ENCODE data around the gene THOP1.
"Not testable (repeated sequence)": the region's sequence is repeated elsewhere in the genome, so short reads cannot be mapped to it uniquely, and the experiment has no call there.

The THOP1 gene

GRCh38 chr19:2783781-2784145 is 1.5 kb upstream of the THOP1 start:
- H3K4me3 ChIP-seq (ENCODE audit: low read depth, low read length) = no peak overlapping the region
- TF ChIP-seq CTCF (IDR thresholded peaks at IDR 0.05; ENCODE audit: low read depth, low read length) = no peak

GRCh38 chr19:2787115-2787514 is 1.8 kb downstream of the THOP1 start:
- no peak overlapping the region for H3K4me3 ChIP-seq (ENCODE audit: low read depth, low read length)
- TF ChIP-seq CTCF (IDR thresholded peaks at IDR 0.05; ENCODE audit: low read depth, low read length) = no peak

- H3K4me3 ChIP-seq (ENCODE audit: low read depth, low read length) = no peak overlapping the region
- no peak for TF ChIP-seq CTCF (IDR thresholded peaks at IDR 0.05; ENCODE audit: low read depth, low read length)
Observed at GRCh38 chr19:2788237-2788636, 2.9 kb downstream of the THOP1 start.

- no peak overlapping the region for H3K4me3 ChIP-seq (ENCODE audit: low read depth, low read length)
- TF ChIP-seq CTCF (IDR thresholded peaks at IDR 0.05; ENCODE audit: low read depth, low read length) = no peak
Observed at GRCh38 chr19:2790194-2790556, 4.9 kb downstream of the THOP1 start.

- H3K4me3 ChIP-seq (ENCODE audit: low read depth, low read length) = no peak overlapping the region
- TF ChIP-seq CTCF (IDR thresholded peaks at IDR 0.05; ENCODE audit: low read depth, low read length) = no peak
Observed at GRCh38 chr19:2790557-2791271, 5.4 kb downstream of the THOP1 start.

- no peak overlapping the region for H3K4me3 ChIP-seq (ENCODE audit: low read depth, low read length)
- TF ChIP-seq CTCF (IDR thresholded peaks at IDR 0.05; ENCODE audit: low read depth, low read length) = no peak
Observed at GRCh38 chr19:2791440-2791839, 6.1 kb downstream of the THOP1 start.

GRCh38 chr19:2791876-2792275 is 6.6 kb downstream of the THOP1 start:
- TF ChIP-seq CTCF (IDR thresholded peaks at IDR 0.05; ENCODE audit: low read depth, low read length) = no peak
- no peak overlapping the region for H3K4me3 ChIP-seq (ENCODE audit: low read depth, low read length)

- not testable (repeated sequence) for H3K4me3 ChIP-seq (ENCODE audit: low read depth, low read length)
Observed at GRCh38 chr19:2792666-2793065, 7.4 kb downstream of the THOP1 start.
